Fibroblast of skin of back (primary cell): ENCODE measurements around the gene AURKA.
"Not testable (repeated sequence)": the region's sequence is repeated elsewhere in the genome, so short reads cannot be mapped to it uniquely, and the experiment has no call there.

Source experiments
- DNase-seq: peaks from one replicate; pipeline ENCODE4 v3.0.0-alpha.2; 2013

The AURKA gene

GRCh38 chr20:56420940-56421688, 29.1 kb upstream of the AURKA start:
- DNase-seq: no peak

GRCh38 chr20:56420028-56420427, 28.0 kb upstream of the AURKA start:
- DNase-seq: no peak

GRCh38 chr20:56418385-56418861, 26.4 kb upstream of the AURKA start:
- DNase-seq: no peak

- peak; percentile 36 for DNase-seq
These were observed 25.9 kb upstream of the AURKA start for GRCh38 chr20:56417911-56418310.

- DNase-seq: no peak
These were observed 25.4 kb upstream of the AURKA start for GRCh38 chr20:56417402-56417801.

GRCh38 chr20:56414842-56415765, 23.1 kb upstream of the AURKA start:
- peak; percentile 67 for DNase-seq

GRCh38 chr20:56412949-56413348, 20.9 kb upstream of the AURKA start:
- no peak for DNase-seq

GRCh38 chr20:56412473-56412790, 20.4 kb upstream of the AURKA start:
- no peak for DNase-seq

GRCh38 chr20:56411759-56412472, 19.9 kb upstream of the AURKA start, which contains the start of gene CASS4:
TSS of gene CASS4 (plus strand) at chr20:56412260. CDS start at chr20:56412459, 199 bp downstream.
- peak; percentile 46 for DNase-seq

GRCh38 chr20:56411287-56411686, 19.3 kb upstream of the AURKA start:
- DNase-seq: not testable (repeated sequence)

GRCh38 chr20:56409956-56410355, 17.9 kb upstream of the AURKA start:
- DNase-seq: no peak

- DNase-seq: no peak
These were observed 17.5 kb upstream of the AURKA start for GRCh38 chr20:56409521-56409920.

- no peak for DNase-seq
These were observed 14.9 kb upstream of the AURKA start for GRCh38 chr20:56406910-56407309.

- not testable (repeated sequence) for DNase-seq
These were observed 13.3 kb upstream of the AURKA start for GRCh38 chr20:56405356-56405755.

GRCh38 chr20:56403465-56403864, 11.4 kb upstream of the AURKA start:
- no peak for DNase-seq

- peak; percentile 62 for DNase-seq
These were observed 8.1 kb upstream of the AURKA start for GRCh38 chr20:56400001-56400640.

- DNase-seq: no peak
These were observed 3.2 kb upstream of the AURKA start for GRCh38 chr20:56395166-56395565.

- no peak for DNase-seq
These were observed 1.6 kb upstream of the AURKA start for GRCh38 chr20:56393653-56394052.

GRCh38 chr20:56392881-56393482, 967 bp upstream of the AURKA start:
- DNase-seq: no peak

- DNase-seq: no peak
These were observed 351 bp downstream of the AURKA start for GRCh38 chr20:56391596-56392131.

GRCh38 chr20:56391037-56391436, 978 bp downstream of the AURKA start:
- no peak for DNase-seq

- DNase-seq: not testable (repeated sequence)
These were observed 1.6 kb downstream of the AURKA start for GRCh38 chr20:56390396-56390795.
